Activated CD4-positive, alpha-beta T cell treated with anti-CD3 and anti-CD28 coated beads, Interleukin-2, Interleukin-6, amounts not matched to agents 100 ng/mL and 50 ng/mL, durations not matched to agents 16 hours and 8 hours (primary cell): Measurements from ENCODE around the gene ADAMTS4.
A peak's percentile ranks its signal among the peaks of the same experiment; 100 is the strongest.

Source experiments
- DNase-seq: peaks from one replicate; pipeline ENCODE4 v3.0.0-alpha.2; 2020

ADAMTS4 gene

DNA sequence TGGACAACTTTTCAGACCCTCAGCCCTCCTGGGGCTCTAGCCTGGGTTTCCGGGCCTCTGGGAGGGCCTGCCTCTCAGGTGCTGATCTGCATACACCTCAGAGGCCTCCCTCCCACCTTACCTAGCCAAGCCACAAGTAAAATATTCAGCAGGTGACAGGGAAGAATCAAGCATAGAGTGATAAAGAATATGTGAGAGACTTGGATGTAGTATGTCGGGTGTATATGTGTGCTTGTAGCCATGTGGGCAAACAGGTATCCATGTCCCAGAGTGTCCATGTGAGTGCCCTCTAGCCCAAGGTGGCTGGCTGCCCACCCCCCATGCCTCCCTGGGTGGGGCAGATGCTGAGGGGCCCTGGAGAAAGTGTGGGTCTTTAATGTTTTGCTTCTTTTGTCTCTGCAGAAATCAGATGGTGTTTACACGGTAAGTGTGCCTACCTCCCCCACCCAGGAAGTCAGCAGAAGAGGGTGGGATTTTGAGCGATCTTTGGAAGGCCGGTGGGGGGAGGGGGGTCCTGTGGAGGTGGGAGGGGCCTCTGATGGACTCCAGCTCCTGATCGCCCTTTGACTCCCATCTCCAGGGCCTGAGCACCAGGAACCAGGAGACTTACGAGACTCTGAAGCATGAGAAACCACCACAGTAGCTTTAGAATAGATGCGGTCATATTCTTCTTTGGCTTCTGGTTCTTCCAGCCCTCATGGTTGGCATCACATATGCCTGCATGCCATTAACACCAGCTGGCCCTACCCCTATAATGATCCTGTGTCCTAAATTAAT lies 19.6 kb upstream of the ADAMTS4 start:
- no peak for DNase-seq

DNA sequence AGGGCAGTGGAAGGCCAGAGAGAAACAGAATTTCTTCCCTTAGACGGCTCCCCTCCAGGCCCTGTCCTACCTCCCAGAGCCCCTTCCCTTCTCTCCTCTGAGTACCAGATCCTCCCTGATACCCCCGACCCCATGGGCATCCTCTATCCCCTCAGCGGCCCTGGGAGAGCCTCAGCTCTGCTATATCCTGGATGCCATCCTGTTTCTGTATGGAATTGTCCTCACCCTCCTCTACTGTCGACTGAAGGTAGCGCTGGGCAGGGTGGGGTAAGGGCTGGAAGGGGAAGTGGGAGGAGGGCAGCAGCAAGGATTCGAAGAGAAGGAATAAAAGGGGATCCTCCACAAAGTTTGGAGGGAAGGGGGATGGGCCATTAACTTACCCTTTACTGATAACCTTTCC lies 19.0 kb upstream of the ADAMTS4 start:
- DNase-seq, result no peak

DNA sequence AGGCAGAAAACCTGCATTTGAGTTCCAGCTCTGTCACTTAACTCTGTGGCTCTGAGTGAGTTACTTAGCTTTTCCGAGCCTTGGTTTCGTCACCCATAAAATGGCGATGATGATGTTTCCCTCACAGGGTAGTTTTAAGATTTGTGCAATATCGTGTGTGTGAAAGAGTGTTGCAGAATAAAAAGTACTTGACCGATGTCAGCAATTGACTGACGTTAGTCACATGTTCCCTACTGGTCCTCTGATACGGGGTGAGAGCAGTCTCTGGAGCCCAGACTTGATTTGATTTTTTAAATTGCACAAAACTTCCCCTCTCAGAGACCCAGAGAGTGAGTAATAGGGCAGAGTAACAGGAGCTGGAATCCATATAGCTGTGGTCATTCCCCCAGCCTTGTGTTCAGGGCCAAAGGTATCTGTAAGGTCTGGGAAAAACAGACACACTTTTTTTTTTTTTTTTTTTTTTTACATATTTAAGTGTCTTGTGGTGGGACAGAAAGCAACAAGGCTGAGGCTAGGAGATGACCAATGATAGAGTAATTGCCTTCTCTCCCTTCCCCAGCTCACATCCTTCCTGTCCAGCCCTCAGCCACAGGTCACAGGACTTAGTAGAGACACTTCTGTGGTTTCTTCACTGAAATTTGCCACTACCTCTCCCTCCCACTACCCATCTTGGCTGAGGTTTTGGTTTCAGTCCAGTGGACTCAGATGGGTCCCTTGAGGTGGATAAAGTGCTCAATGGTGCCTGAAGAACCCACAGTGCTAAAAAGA lies 18.3 kb upstream of the ADAMTS4 start:
- DNase-seq, result no peak

DNA sequence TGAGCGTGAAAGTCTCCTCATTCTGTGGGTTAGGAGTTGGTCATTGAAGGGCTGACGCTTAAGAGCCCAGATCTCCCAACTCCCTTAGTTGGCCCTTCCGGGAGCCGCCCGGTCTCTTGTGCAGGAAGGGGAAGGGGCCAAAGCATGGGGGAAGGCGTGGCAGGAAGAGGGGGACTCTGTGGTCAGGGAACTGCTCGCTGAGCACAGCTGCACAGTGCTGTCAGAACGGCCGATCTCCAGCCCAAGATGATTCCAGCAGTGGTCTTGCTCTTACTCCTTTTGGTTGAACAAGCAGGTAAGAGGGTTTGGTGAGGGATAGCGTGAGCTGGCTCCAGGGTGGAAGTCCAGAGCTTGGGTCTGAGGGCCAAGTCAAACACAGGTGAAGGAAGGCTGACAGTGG lies 16.2 kb upstream of the ADAMTS4 start, which contains the start of gene FCER1G:
FCER1G (plus strand) TSS at position 220 of the 400 bp plus-strand sequence; CDS start at position 247, 27 bp downstream.
- no peak for DNase-seq

GRCh38 chr1:161214369-161214768 lies 15.5 kb upstream of the ADAMTS4 start:
- no peak for DNase-seq

GRCh38 chr1:161209790-161210409 lies 11.0 kb upstream of the ADAMTS4 start:
- peak; percentile 81 for DNase-seq

DNA sequence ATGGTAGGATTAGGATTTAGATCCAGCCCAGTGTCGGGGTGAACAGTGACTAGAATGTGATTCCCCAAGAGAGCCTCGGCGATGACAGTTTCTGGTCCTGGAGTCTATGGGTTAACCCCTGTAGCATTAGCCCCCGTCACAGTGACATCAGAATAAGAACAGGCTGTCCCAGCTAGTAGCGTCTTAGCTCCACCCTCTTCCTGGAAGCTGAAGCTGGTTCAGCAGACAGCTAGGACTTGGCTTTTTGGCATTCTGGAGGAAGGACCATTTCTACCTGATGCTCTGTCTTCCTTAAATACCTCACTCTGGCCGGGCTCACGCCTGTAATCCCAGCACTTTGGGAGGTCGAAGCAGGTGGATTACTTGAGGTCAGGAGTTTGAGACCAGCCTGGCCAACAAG lies 8.3 kb upstream of the ADAMTS4 start:
- DNase-seq, result no peak

DNA sequence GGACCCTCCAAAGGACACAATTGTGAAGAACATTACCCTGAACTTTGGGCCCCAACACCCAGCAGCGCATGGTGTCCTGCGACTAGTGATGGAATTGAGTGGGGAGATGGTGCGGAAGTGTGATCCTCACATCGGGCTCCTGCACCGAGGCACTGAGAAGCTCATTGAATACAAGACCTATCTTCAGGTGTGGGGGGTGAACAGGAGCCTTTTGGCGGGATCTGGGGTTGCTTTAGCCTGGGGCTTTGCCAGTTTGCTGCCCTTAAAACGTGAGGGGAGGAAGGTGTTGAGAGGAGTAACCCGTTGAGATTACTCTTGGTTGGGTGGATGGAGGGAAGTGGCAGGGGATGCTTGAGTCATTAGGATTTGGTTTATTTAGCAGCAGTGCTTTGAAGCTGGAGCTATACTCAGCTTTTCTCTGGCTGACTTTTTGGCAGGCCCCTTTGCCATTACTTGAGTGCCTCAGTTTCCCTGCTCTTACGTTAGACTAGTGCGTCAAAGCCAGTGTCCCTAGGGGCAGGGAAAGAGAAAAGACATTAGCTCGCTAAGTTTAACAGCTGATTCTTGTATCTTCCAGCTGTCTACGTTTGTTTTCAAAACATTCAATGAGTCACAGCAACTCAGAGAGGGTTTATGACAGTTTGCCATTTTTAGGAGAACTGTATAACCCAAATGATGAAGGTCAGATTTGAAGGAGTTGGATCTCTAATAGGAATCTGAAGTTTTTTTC lies 7.7 kb upstream of the ADAMTS4 start:
- DNase-seq, result no peak

- DNase-seq, result peak; percentile 98
Measured at GRCh38 chr1:161201836-161202712, 3.2 kb upstream of the ADAMTS4 start, which contains the start of gene NDUFS2. NDUFS2 (plus strand) TSS chr1:161202367; CDS start chr1:161202386, 19 bp downstream.

DNA sequence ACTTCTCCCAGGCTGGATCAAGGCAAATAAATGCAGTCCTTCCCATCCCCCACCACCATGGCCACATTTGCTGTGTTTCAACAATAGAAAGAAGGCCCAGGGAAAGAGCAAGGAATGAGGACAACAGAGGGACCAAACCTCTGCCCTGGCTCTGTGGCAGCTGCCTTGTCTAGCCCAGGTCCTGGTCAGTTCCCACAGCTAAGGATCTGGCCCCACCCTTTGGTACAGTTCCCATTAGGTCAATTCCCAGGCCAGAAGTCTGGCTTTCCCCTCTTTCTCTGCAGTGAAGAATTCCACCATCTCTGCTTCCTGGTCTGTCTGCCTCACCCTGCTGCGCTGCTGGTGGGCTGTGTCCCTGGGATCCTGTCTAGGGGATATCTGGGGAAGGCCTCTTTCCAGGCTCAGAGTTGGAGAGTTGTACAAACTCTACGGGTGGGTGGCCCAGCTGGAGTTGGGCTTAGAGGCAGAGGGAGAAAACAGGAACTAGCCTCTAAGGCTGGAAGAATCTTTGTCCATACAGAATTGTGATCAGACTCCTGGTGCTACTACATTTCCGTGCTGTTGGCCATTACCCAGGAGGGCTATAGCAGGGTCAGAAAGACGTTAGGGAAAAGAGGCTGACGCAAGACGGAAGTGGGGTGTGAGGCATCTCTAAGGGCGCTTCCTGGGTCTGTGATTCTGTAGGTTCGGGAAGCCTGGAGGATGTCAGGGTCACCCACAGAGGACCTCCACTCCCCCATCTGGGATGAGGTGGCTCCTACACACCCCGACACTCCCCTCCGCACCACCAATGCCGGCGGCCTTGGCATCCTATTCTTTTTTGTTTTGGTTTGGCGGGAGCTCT lies 2.4 kb upstream of the ADAMTS4 start:
- DNase-seq, result no peak

DNA sequence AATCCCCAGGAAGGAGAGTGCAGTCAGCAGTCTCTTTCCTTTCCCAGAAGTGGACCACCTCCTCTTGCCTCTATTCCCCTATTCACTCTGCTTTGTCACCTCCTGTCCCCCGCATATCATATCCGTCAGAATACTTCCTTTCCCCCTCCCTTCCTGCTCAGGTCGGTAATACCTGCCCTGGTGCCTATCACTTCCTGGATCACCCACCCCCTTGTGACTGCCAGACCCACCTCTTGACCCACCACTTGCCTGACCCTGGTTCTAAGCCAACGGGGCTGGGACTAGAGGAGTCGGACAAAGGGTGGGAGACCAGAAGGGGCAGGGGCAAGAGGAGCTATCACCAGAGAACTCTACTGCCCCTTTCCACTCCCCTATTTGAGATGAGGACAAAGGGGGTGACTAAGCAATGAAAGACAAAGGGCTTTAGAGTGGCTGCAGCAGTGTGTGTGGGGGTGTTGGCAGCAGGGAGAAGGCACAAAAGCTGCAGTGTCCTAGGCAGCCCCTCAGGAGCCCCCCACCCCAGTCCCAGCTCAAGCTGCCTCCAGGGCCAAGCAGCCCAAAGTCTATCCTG lies 1.7 kb upstream of the ADAMTS4 start:
- DNase-seq, result peak; percentile 31

DNA sequence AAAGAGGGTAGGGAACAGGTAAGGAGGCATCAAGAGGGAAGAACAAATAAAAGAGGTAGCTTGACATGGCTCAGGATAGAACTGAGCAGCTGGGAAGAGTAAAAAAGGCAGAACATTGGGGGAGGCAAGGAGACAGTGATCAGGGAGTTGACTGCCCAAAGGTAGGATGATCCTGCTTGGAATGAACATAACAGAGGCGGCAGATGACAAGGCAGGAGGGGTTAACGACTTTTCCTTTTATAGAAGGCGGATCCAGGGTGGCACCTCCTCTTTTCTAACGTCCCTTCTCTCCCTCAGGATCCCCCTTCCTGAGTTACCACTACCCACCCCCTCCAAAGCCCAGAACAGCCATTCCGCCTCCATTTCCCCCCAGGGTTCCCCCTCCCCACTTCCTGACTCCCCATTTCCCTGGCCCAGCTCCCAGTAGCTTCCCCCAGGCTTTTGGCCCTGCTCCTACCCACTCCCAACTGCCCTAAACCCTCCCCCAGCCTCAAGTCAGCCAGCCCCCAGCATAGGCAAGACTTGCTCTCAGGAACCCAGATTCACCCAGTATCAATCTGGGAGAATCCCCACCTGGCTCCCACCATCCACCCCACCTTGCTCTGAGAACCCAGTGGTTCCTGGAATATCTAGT lies 769 bp upstream of the ADAMTS4 start:
- DNase-seq, result no peak

DNA sequence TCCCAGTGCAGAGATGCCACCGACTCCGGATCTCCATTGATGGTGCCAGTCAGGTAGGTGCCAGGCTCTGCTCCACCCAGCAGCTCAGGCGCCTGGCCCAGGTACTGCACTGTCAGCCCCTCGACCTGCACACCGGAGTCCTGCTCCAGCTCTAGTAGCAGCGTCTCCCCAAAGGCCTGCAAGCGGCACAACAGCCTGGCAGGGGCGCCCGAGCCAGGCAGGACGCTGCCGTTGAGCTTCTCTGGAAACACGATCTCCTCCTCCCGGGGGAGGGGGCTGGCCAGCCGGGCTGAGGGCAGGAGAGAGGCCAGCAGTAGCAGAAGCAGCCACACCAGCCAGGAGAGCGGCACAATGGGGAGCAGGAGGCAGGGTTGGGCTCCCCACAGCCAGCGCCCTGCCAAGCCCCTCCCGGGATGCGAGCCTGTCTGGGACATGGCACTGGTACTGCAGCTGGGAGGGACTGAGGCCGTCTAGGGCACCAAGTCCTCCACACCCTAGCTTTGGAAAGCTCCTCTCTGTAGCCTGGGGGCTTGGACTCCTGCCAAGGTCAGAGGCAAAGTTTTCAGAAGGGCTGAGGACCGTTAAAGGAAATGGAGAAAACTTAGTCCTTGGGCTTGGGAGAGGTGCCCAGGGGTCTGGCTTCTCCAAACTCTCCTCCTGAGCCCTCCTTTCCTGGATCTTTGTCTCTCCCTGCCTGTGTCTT lies 509 bp downstream of the ADAMTS4 start:
- no peak for DNase-seq

GRCh38 chr1:161197560-161198193 lies 1.2 kb downstream of the ADAMTS4 start:
- DNase-seq, result no peak

GRCh38 chr1:161196521-161197451 lies 2.1 kb downstream of the ADAMTS4 start:
- no peak for DNase-seq

- DNase-seq, result no peak
Measured at GRCh38 chr1:161196111-161196510, 2.7 kb downstream of the ADAMTS4 start.

GRCh38 chr1:161195171-161195570 lies 3.7 kb downstream of the ADAMTS4 start:
- no peak for DNase-seq
